Right ventricle myocardium superior (tissue), 1 donor: Measurements from ENCODE around the gene GALNT7. TPM values are rescaled to one million over a fixed set of nuclear protein-coding genes. Genes with fewer than 3 reads are reported as not detected.
A peak's percentile ranks its signal among the peaks of the same experiment; 100 is the strongest.
"Not testable (repeated sequence)": the region's sequence is repeated elsewhere in the genome, so short reads cannot be mapped to it uniquely, and the experiment has no call there.

Experiments used
- ATAC-seq: fragments of 200-7000 bp; cut with Tn5 transposase; one replicate; pipeline ENCODE4 v1.9.1; 2020; ENCODE audit warnings: mild to moderate bottlenecking; ENCODE audit not compliant: poor library complexity
- DNase-seq: peaks from one replicate; pipeline ENCODE4 v3.0.0-alpha.2; 2020
- intact Hi-C: fragments of 100-400 bp; cut with DNase I; formaldehyde crosslinking; loops from one replicate; pipeline ENCODE4 v1.11.2; 2022
- total RNA-seq: library from RNA; stranded (reverse); fragmentation: NEBNext Ultra II Directional; extraction: Animal tissue kit (Norgen Biotek cat#: 25700); gene quantifications from one replicate; pipeline ENCODE4 v1.2.1, GENCODE V29; 2021
- donor health status: DM: no; HTN: yes; CAD: no; lungs with severe emphysema.

Gene GALNT7
- total RNA-seq, 1 donor from 2014 or later = 3.4 TPM

DNA sequence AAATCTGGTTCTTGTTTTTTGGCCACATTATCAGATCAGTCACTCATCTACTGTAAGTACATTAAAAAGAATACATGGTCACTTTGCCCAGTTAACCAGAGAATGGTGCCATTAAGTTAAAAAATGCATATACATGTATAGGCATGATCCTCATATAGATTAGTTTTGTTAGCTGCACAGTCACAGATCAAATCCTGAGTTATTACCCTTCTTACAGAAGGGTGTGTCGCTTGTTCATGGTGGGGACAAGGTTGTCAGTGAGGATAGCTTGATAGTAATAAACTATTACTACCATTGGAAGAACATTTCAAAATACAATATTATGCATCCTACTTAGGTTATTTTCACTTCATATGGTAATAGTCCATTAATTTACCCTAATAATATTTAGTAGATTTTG lies 48.5 kb downstream of the GALNT7 start:
- no peak for ATAC-seq
- no peak for DNase-seq
- intact Hi-C loops = no loop called here

DNA sequence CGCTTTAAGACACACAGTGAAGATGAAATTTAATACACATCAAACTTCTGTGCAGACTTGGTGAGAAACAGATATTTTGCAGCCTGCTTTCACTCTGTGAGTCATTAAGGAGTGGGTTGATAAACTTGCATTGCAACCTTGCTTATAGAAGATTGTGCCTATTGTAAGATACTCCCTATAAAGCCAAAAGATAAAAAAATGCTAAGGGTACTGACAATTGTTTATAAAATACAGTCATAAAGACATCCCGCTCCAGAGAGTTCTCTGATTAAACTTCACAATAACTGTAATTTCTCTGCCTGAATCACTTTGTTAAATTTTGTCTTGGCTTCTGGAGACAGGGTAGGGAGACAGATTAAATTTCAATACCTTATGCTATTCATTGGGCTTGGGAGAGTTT lies 49.1 kb downstream of the GALNT7 start:
- DNase-seq = no peak
- ATAC-seq = no peak

GRCh38 chr4:173218411-173219125 lies 50.0 kb downstream of the GALNT7 start:
- ATAC-seq (no peak), DNase-seq (no peak)
- intact Hi-C loops = no loop called here

More for the DNA sequence above, 49.1 kb downstream of the GALNT7 start:
- intact Hi-C loops = no loop called here

DNA sequence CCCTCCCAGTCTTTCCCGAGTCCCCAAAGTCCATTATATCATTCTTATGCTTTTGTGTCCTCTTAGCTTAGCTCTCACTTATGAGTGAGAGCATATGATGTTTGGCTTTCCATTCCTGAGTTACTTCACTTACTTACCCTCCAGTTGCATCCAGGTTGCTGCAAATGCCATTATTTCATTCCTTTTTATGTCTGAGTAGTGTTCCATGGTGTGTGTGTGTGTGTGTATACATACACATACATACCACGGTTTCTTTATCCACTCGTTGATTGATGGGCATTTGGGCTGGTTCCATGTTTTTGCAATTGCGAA lies 50.5 kb downstream of the GALNT7 start:
- DNase-seq, ATAC-seq, intact Hi-C loops: not testable (repeated sequence)

DNA sequence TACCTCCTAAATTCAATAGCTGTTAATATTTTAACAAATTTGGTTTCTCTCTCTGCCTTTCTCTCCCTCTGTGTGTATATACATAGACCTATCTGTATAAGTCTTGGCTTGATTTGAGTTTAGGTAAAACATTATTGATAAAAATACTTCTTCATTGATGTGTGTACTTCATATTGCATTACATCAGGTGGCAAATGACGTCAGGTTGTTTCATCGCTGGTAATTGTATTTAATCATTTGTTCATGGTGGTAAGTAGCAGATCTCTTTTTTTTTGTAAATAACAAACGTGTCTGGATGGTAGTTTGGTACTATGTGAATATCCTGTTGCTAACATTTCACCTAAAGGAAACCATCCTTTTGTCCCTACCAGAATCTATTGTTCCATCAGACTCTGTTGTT lies 55.1 kb downstream of the GALNT7 start:
- ATAC-seq = no peak
- no peak for DNase-seq
- intact Hi-C loops = no loop called here

GRCh38 chr4:173226401-173226888 lies 57.8 kb downstream of the GALNT7 start:
- intact Hi-C loops = no loop called here
- no peak for ATAC-seq

GRCh38 chr4:173227756-173228155 lies 59.1 kb downstream of the GALNT7 start:
- DNase-seq = no peak
- intact Hi-C loops = no loop called here
- no peak for ATAC-seq

More at GRCh38 chr4:173226401-173226888, 57.8 kb downstream of the GALNT7 start:
- no peak for DNase-seq

DNA sequence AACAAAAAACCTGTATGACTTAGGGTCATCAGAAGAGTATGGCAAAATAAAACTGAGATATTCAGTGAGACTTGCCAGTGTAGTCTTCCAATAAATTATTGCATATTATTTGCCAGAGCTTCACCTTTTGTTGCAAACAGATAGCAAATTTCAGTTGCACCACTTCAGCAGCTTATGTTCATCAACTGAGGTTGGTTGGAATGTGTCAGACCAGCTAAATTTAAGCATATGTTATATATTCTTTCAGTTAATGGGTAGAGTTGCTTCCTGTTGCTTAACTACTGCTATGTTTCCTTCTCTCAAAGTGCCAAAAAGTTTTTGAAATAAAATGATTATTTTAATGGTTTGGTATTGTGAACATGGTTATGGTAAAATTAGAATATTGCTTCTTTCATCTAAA lies 61.5 kb downstream of the GALNT7 start:
- intact Hi-C loops = no loop called here
- ATAC-seq (no peak), DNase-seq (no peak)

- intact Hi-C loops = no loop called here
- DNase-seq = no peak
- peak; percentile 53 for ATAC-seq
Observed at GRCh38 chr4:173231916-173232315, 63.3 kb downstream of the GALNT7 start.

DNA sequence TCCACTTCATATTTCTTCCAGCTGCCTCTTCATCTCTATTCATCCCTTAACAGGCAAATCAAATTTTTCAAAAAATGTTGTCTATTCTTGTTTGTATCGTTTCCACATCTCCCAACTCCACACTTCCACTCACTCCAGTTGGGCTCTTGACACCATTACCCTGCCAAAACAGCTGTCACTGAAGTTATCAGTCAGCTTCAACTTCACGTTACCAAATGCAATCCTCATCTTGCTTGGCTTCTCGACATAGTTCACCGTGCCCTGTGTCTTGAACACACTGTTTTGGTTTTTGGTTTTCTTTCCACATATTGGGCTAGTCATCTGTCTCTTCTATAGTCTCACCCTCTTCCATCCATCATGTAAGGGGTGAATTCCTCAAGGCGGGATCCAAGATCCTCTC lies 65.2 kb downstream of the GALNT7 start:
- peak; percentile 46 for ATAC-seq
- intact Hi-C loops = no loop called here
- no peak for DNase-seq

GRCh38 chr4:173235050-173235449 lies 66.4 kb downstream of the GALNT7 start:
- intact Hi-C loops = no loop called here

GRCh38 chr4:173236301-173236700 lies 67.7 kb downstream of the GALNT7 start:
- intact Hi-C loops = no loop called here
- no peak for DNase-seq
- no peak for ATAC-seq

More at GRCh38 chr4:173235050-173235449, 66.4 kb downstream of the GALNT7 start:
- DNase-seq (no peak), ATAC-seq (no peak)

DNA sequence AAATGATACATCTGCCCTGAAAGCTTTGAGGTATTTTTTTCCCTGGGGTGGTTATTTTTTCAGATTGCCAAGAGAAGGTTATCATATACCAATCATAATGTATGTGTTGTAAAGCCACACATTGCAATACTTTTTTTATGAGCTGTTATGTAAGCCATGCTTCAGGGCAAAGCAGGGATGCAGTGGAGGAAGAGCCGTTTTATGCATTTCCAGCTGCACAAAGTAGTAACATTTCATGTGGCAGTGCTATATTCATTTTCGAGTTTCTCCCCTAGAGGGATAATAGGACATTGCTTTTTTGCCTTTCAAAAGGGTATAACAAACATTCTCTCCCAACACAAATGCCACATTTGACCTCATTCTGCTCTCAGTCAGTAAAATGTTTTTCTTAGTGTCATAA lies 68.5 kb downstream of the GALNT7 start:
- ATAC-seq (no peak), DNase-seq (no peak)
- intact Hi-C loops = no loop called here

GRCh38 chr4:173237762-173238161 lies 69.2 kb downstream of the GALNT7 start:
- DNase-seq (no peak), ATAC-seq (no peak)
- intact Hi-C loops = no loop called here

DNA sequence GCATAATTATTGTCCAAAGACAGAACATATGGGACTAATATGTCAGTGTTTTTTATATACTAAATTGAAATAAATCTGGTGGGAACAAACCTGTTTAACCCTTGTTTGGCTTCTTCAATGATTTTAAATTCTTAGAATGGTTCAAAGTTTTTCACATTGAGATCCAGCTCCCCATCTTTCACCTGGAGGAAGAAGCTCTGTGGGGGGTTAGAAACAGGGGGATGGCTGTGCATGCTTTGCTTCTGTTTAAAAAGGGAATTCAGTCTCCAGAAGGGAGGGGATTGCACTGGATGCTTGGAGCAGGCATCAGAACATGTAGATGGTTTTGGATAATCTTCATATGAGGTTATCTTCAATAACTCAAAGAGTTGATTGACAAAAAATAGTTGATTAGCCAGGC lies 72.1 kb downstream of the GALNT7 start:
- no peak for DNase-seq
- ATAC-seq = no peak
- intact Hi-C loops = no loop called here

DNA sequence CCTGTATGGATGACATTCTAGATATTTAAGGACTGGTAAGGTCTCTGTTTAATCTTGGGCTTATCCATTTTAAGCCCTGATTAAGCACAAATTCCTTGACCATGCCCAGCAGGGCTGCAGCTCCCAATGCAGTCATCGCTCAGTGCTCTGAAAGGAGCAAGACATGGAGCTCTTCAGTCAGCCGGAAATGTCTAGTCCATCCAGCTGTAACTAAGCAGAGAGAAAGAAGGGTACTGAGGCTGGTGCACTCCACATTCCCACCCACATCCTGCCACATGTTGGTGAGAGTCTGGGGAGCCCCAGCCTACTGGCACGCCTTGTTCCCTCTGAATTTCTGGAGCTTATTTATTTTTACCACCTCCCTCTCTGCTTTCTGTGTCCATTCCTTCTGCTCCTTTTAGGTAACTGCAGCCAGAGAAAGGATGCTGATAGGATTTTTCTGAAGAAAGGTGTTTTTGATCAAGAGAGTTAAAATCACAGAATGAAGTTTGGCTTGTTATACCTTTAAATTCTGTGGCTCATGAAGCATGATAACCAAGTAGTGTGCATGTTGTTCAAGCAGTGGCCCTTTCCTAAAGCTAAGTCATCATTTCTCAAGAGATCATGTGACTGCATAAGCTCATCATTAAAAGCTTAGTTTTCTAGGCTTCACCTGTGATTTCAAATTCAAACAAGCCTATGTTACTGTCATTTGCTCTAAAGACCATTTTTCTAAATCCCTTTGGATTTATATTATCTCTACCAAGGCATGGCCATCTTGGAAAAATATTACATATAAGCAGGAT lies 74.0 kb downstream of the GALNT7 start:
- DNase-seq (no peak), ATAC-seq (no peak)
- intact Hi-C loops = no loop called here

- ATAC-seq = no peak
- intact Hi-C loops = no loop called here
- no peak for DNase-seq
Observed at GRCh38 chr4:173243321-173243720, 74.7 kb downstream of the GALNT7 start.

GRCh38 chr4:173243917-173244658 lies 75.5 kb downstream of the GALNT7 start:
- intact Hi-C loops = no loop called here
- DNase-seq (no peak), ATAC-seq (no peak)

- DNase-seq (no peak), ATAC-seq (no peak)
- intact Hi-C loops = no loop called here
Observed at GRCh38 chr4:173245952-173246351, 77.3 kb downstream of the GALNT7 start.

DNA sequence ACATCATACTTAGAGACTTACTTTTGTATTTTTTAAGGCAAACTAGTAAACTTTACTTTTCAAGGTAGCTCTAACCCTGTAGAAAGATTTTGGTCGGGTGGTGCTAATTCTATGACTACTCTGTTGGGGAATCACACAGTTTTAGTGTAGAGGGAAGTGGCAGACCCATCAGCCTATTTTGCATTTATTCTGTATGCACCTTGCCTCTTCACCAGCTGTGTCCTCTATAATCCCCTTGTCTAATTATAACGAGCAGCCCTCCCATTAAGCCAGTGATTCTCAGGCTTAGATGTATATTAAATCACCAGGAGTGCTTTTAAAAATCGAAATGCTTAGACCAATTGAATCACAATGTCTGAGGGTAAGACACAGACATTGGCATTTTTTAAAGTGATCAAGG lies 78.1 kb downstream of the GALNT7 start:
- DNase-seq = no peak
- no peak for ATAC-seq
- intact Hi-C loops = no loop called here
